ENCODE results near the gene HAS3. TPM values are rescaled to one million over a fixed set of nuclear protein-coding genes. Genes with fewer than 3 reads are reported as not detected.

Gene HAS3, protein sequence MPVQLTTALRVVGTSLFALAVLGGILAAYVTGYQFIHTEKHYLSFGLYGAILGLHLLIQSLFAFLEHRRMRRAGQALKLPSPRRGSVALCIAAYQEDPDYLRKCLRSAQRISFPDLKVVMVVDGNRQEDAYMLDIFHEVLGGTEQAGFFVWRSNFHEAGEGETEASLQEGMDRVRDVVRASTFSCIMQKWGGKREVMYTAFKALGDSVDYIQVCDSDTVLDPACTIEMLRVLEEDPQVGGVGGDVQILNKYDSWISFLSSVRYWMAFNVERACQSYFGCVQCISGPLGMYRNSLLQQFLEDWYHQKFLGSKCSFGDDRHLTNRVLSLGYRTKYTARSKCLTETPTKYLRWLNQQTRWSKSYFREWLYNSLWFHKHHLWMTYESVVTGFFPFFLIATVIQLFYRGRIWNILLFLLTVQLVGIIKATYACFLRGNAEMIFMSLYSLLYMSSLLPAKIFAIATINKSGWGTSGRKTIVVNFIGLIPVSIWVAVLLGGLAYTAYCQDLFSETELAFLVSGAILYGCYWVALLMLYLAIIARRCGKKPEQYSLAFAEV
- 1 to 10 TPM in 1 of 6 experiments, under 1 TPM in 5; 0.39 to 1.0 (median 0.63) TPM for total RNA-seq
- long read RNA-seq = 0 reads

DNA sequence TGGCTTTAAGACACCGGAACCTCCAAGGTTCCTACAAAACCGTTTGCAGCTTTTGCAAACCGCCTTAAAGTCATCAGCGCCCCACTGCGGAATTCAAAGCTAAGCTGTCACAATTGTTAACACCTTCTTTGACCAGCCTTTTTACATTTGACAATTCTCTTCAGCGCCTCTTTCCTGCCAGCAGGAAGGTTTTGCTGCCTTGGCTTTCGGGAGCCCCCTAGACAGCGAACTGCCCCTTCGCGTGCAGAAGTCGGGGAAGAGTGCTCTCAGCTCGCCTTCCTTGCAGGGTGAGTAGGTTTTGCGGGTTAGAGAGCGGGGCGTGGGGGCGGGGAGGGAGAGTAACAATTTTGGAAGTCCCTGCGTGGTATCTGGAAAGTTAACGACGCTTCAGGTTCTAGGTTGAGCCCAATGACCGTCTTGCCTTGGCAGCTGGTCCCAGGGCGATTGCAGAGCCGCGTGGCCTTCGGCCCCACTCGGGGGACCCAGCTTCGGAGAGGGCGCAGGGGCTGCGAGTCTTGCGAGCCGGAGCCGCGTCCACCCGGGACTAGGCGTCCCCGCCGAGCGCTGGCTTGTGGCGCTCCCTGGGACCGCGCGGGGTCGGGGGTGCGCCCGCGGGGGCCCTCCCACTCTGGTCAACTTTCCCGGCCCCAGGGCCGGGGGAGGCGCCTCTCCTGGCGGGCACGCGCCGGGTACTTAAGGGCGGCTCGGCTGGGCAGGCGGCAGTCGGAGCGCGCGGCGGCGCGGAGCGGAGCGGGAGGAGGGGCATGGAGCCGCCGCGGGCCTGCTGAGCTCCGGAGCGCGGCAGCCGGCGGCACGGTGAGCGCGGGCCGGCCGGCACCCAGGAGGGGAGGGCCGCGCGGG, at the start of gene HAS3:
Gene HAS3, plus strand, starts transcription at position 153 of the 861 bp plus-strand sequence. CDS start 3,743 bp downstream, outside the sequence.
- H3K27ac ChIP-seq = no peak within 1 kb of the TSS
- TF ChIP-seq, protein P1, sequence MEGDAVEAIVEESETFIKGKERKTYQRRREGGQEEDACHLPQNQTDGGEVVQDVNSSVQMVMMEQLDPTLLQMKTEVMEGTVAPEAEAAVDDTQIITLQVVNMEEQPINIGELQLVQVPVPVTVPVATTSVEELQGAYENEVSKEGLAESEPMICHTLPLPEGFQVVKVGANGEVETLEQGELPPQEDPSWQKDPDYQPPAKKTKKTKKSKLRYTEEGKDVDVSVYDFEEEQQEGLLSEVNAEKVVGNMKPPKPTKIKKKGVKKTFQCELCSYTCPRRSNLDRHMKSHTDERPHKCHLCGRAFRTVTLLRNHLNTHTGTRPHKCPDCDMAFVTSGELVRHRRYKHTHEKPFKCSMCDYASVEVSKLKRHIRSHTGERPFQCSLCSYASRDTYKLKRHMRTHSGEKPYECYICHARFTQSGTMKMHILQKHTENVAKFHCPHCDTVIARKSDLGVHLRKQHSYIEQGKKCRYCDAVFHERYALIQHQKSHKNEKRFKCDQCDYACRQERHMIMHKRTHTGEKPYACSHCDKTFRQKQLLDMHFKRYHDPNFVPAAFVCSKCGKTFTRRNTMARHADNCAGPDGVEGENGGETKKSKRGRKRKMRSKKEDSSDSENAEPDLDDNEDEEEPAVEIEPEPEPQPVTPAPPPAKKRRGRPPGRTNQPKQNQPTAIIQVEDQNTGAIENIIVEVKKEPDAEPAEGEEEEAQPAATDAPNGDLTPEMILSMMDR (IDR thresholded peaks at IDR 0.05) = peak in 2 of 4 donors; percentile 27
- peak; percentile 62 for TF ChIP-seq POLR2A (IDR thresholded peaks at IDR 0.05)
- H3K36me3 ChIP-seq = no peaks in the 10 kb centered on the region
- H3K9me3 ChIP-seq = no peaks in the 10 kb centered on the region
- DNase-seq (peak; percentile 75 to 79 (median 76)), ATAC-seq (peak; percentile 83 to 94 (median 90))
- H3K4me1 ChIP-seq = peaks cover 0 to 21% (median 6%) of the 10 kb centered on the region in 4 donors
- no peaks in the 10 kb centered on the region for H3K27me3 ChIP-seq
- intact Hi-C loops (cut with DNase I) = loop anchor here (10.0 kb wide), 2 partner anchors 61 to 201 kb away; no protein-coding TSS in a partner anchor
- H3K4me3 ChIP-seq = peak within 1 kb of the TSS; percentile 49 to 60 (median 55)
- WGBS (ENCODE audit: insufficient coverage, low coverage, low lambda C conversion rate, missing lambda C conversion rate) = 0% methylated on average over 24 of the region's 80 CpGs

DNA sequence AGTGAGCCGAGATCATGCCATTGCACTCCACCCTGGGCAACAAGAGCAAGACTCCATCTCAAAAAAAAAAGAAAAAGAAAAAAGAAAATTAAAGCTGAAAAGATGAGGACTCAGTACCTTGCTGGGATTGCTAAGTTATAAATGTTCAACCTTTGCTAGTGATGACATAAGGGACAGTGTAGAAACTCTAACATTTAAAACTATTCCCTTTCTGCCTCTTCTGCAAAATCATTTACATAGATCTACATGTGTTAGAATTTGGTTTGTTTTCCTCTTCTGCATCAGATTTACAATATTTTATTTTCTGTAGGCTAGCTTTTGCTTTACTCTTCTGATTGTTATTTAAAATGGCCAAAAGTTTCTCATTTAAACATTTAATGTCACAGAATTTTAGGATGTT, 49.5 kb upstream of the HAS3 start:
- no peak for DNase-seq
- Histone ChIP-seq H3K27ac (no peak overlapping the region), H3K4me3 (no peak overlapping the region), H3K36me3 (no peaks in the 10 kb centered on the region), H3K4me1 (peaks cover 0 to 8% (median 0%) of the 10 kb centered on the region in 4 donors), H3K27me3 (no peaks in the 10 kb centered on the region), H3K9me3 (no peaks in the 10 kb centered on the region)
- no peak for ATAC-seq
- TF ChIP-seq, protein P1 (IDR thresholded peaks at IDR 0.05) = no peak
- TF ChIP-seq POLR2A (IDR thresholded peaks at IDR 0.05) = no peak
- 89% methylated on average over 1 of the region's 1 CpG for WGBS (ENCODE audit: insufficient coverage, low coverage, low lambda C conversion rate, missing lambda C conversion rate)
- intact Hi-C loops (cut with DNase I) = no loop called here

DNA sequence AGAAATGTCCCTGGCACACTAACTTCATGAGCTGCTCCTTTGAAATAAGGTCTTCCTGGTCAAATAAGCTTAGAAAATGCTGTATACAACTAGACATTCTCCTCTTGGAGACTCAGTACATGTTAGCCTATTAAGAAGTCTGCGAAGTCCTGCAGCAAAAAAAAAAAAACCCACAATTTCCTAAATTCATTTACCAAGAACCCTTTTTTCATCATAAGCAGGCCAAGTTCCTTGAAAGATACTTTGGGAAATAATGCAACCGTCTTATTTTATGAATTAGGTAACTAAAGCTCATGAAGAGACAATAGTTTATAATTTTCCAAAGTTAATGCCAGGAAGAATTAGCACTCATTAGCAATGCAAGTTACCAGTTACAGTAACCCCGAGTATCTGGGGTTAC, 49.0 kb upstream of the HAS3 start:
- TF ChIP-seq, protein P1 (IDR thresholded peaks at IDR 0.05) = no peak
- TF ChIP-seq POLR2A (IDR thresholded peaks at IDR 0.05) = no peak
- peaks cover 0 to 8% (median 0%) of the 10 kb centered on the region in 4 donors for H3K4me1 ChIP-seq
- WGBS (ENCODE audit: insufficient coverage, low coverage, low lambda C conversion rate, missing lambda C conversion rate) = 86% methylated on average over 3 of the region's 3 CpGs
- intact Hi-C loops (cut with DNase I) = no loop called here
- H3K27ac ChIP-seq = no peak overlapping the region
- H3K9me3 ChIP-seq = no peaks in the 10 kb centered on the region
- no peaks in the 10 kb centered on the region for H3K27me3 ChIP-seq
- H3K4me3 ChIP-seq = no peak overlapping the region
- ATAC-seq (no peak), DNase-seq (no peak)
- no peaks in the 10 kb centered on the region for H3K36me3 ChIP-seq
